H1 (cell line): Measurements from ENCODE around the gene ME1. TPM values are rescaled to one million over a fixed set of nuclear protein-coding genes. Genes with fewer than 3 reads are reported as not detected.

Experiments used
- CTCF ChIA-PET: fragments of 300-600 bp; sonication (Branson Sonifier 250); formaldehyde crosslinking; loops from one replicate; lab custom pipeline; 2021; ENCODE audit not compliant: partially characterized antibody; lab: Charles Lee
- POLR2A ChIA-PET: fragments of 300-600 bp; sonication (Branson Sonifier 250); formaldehyde crosslinking; loops from one replicate; lab custom pipeline; 2021; ENCODE audit warnings: inconsistent platforms; ENCODE audit not compliant: partially characterized antibody; lab: Charles Lee
- DNase-seq, 2 experiments: peaks; one replicate each; pipeline versions ENCODE4 v3.0.0 to v3.0.0-alpha.2; 2010 to 2022; ENCODE audit warnings: low spot score in 2 of 2, low read depth in 1 of 2, mixed read lengths in 1 of 2
- FAIRE-seq: peaks from 2 replicates; lab custom pipeline; 2011; peaks lifted over from hg19 to GRCh38; lab: Jason Lieb, UNC
- H2AFZ ChIP-seq: 2 replicates; pipeline ENCODE4 v1.8.1; 2012; ENCODE audit warnings: low read length, inconsistent platforms
- H2AK5ac ChIP-seq: 2 replicates; pipeline ENCODE4 v1.6.1; 2013; ENCODE audit warnings: low read depth, low read length
- H2BK120ac ChIP-seq: replicated peaks from 2 replicates; pipeline ENCODE3; 2013; ENCODE audit warnings: low read depth, low read length, inconsistent platforms
- H2BK12ac ChIP-seq: 2 replicates; pipeline ENCODE4 v1.6.1; 2013; ENCODE audit warnings: low read depth, low read length
- H2BK15ac ChIP-seq: 2 replicates; pipeline ENCODE4 v1.6.1; 2013; ENCODE audit warnings: low read length
- H2BK20ac ChIP-seq: 2 replicates; pipeline ENCODE4 v1.6.1; 2013; ENCODE audit warnings: low read length
- H2BK5ac ChIP-seq: 2 replicates; pipeline ENCODE4 v1.6.1; 2013; ENCODE audit warnings: low read depth, low read length
- H3K14ac ChIP-seq: 2 replicates; pipeline ENCODE4 v1.6.1; 2013; ENCODE audit warnings: inconsistent platforms; ENCODE audit not compliant: insufficient read length
- H3K18ac ChIP-seq: 2 replicates; pipeline ENCODE4 v1.6.1; 2013; ENCODE audit warnings: low read length; ENCODE audit errors: extremely low read depth
- H3K23ac ChIP-seq: 2 replicates; pipeline ENCODE4 v1.6.1; 2013; ENCODE audit warnings: inconsistent platforms; ENCODE audit not compliant: insufficient read length
- H3K23me2 ChIP-seq: 2 replicates; pipeline ENCODE4 v1.6.1; 2013; ENCODE audit warnings: low read depth, low read length
- H3K27ac ChIP-seq: 2 replicates; pipeline ENCODE4 v1.6.1; 2011; ENCODE audit warnings: low read depth, low read length, inconsistent platforms
- H3K27me3 ChIP-seq, 4 experiments: replicated peaks in 1 of 4; 1 replicate in 1 of 4; 2 replicates in 3 of 4; pipeline versions ENCODE4 v1.6.1 to v1.8.1; 2011 to 2013; ENCODE audit warnings: low read length in 3 of 4, mild to moderate bottlenecking in 3 of 4, inconsistent platforms in 2 of 4, mixed read lengths in 2 of 4, moderate library complexity in 1 of 4; ENCODE audit not compliant: control insufficient read depth in 3 of 4, insufficient read depth in 3 of 4; ENCODE audit errors: extremely low read depth in 1 of 4
- H3K36me3 ChIP-seq, 4 experiments: 2 replicates each; pipeline versions ENCODE4 v1.6.1 to v1.8.1; 2011 to 2013; ENCODE audit warnings: mild to moderate bottlenecking in 4 of 4, low read length in 3 of 4, moderate library complexity in 2 of 4, control low read depth in 1 of 4, inconsistent platforms in 1 of 4; ENCODE audit not compliant: insufficient read depth in 4 of 4, control insufficient read depth in 2 of 4
- H3K4ac ChIP-seq: replicated peaks from 2 replicates; pipeline ENCODE3; 2013; ENCODE audit warnings: low read length, low read depth, mixed read lengths, inconsistent platforms; ENCODE audit not compliant: insufficient read length
- H3K4me1 ChIP-seq, 4 experiments: replicated peaks in 1 of 4; 1 replicate in 1 of 4; 2 replicates in 3 of 4; pipeline versions ENCODE4 v1.6.1 to v1.8.1; 2011 to 2013; ENCODE audit warnings: low read length in 3 of 4, inconsistent platforms in 2 of 4, mixed read lengths in 1 of 4; ENCODE audit not compliant: insufficient read depth in 4 of 4, control insufficient read depth in 3 of 4
- H3K4me2 ChIP-seq, 2 experiments: 2 replicates each; pipeline versions ENCODE4 v1.6.1 to v1.8.1; 2011 to 2013; ENCODE audit warnings: low read depth in 2 of 2, low read length in 2 of 2, control low read depth in 1 of 2, inconsistent platforms in 1 of 2, mild to moderate bottlenecking in 1 of 2; ENCODE audit not compliant: insufficient read depth in 1 of 2
- H3K4me3 ChIP-seq, 4 experiments: fragments of 200-600, 300-600 bp in 1 of 4; sonication (generic), shearing (Covaris generic), sonication (Bioruptor Twin) in 1 of 4; 2 replicates each; pipeline versions ENCODE4 v1.5.1 to v1.8.1; 2011 to 2016; ENCODE audit warnings: low read length in 4 of 4, low read depth in 3 of 4, control low read depth in 2 of 4, inconsistent platforms in 2 of 4, mild to moderate bottlenecking in 2 of 4, mixed read lengths in 1 of 4, moderate library complexity in 1 of 4; ENCODE audit not compliant: insufficient read depth in 2 of 4; ENCODE audit errors: extremely low read depth in 1 of 4
- H3K56ac ChIP-seq: replicated peaks from 2 replicates; pipeline ENCODE3; 2013; ENCODE audit warnings: low read depth, mild to moderate bottlenecking, mixed read lengths, low read length, inconsistent platforms; ENCODE audit not compliant: insufficient read length
- H3K79me1 ChIP-seq: 2 replicates; pipeline ENCODE4 v1.6.1; 2013; ENCODE audit warnings: low read depth, low read length, control low read depth
- H3K79me2 ChIP-seq, 2 experiments: 2 replicates each; pipeline versions ENCODE4 v1.6.1 to v1.8.1; 2012 to 2013; ENCODE audit warnings: low read length in 2 of 2, mild to moderate bottlenecking in 2 of 2, inconsistent platforms in 1 of 2; ENCODE audit not compliant: insufficient read depth in 2 of 2, control insufficient read depth in 1 of 2
- H3K9ac ChIP-seq, 4 experiments: replicated peaks in 1 of 4; 1 replicate in 1 of 4; 2 replicates in 3 of 4; pipeline versions ENCODE4 v1.6.1 to v1.8.1; 2011 to 2013; ENCODE audit warnings: low read depth in 3 of 4, low read length in 3 of 4, control low read depth in 2 of 4, mild to moderate bottlenecking in 2 of 4, moderate library complexity in 2 of 4, inconsistent platforms in 1 of 4; ENCODE audit errors: extremely low read depth in 1 of 4
- H3K9me3 ChIP-seq, 2 experiments: 2 replicates each; pipeline versions ENCODE4 v1.6.1 to v1.8.1; 2012 to 2013; ENCODE audit warnings: mild to moderate bottlenecking in 2 of 2, moderate library complexity in 2 of 2, control low read depth in 1 of 2, inconsistent platforms in 1 of 2, low read depth in 1 of 2, low read length in 1 of 2, mixed read lengths in 1 of 2; ENCODE audit not compliant: insufficient read depth in 2 of 2
- H4K20me1 ChIP-seq, 2 experiments: replicated peaks in 1 of 2; 2 replicates each; pipeline versions ENCODE3 to v1.8.1; 2011 to 2013; ENCODE audit warnings: inconsistent platforms in 2 of 2, low read length in 2 of 2, mild to moderate bottlenecking in 1 of 2; ENCODE audit not compliant: insufficient read depth in 2 of 2, control insufficient read depth in 1 of 2
- H4K5ac ChIP-seq: 2 replicates; pipeline ENCODE4 v1.6.1; 2013; ENCODE audit warnings: low read length, low read depth, mixed read lengths, inconsistent platforms; ENCODE audit not compliant: insufficient read length
- H4K8ac ChIP-seq: 2 replicates; pipeline ENCODE4 v1.8.0; 2013; ENCODE audit warnings: mild to moderate bottlenecking, moderate library complexity, low read length, inconsistent platforms; ENCODE audit not compliant: insufficient read depth; ENCODE audit errors: extremely low read depth
- H4K91ac ChIP-seq: replicated peaks from 2 replicates; pipeline ENCODE3; 2013; ENCODE audit warnings: low read length, mixed read lengths, inconsistent platforms; ENCODE audit not compliant: insufficient read length
- FOSL1 ChIP-seq: IDR thresholded peaks from 2 replicates; pipeline ENCODE4 v1.6.1; 2011; ENCODE audit warnings: mild to moderate bottlenecking, low read depth, low read length, moderate library complexity; ENCODE audit not compliant: insufficient read depth
- TAF1 ChIP-seq: IDR thresholded peaks from 2 replicates; pipeline ENCODE4 v1.6.1; 2011; ENCODE audit warnings: mild to moderate bottlenecking, low read depth, low read length
- WGBS, 2 experiments: shearing (Covaris generic) in 1 of 2; methylation state at CpG; one replicate each; pipeline versions ENCODE4 v1.1.6 to v1.1.7; 2013 to 2015; ENCODE audit warnings: low lambda C conversion rate in 2 of 2, mixed read lengths in 2 of 2, inconsistent platforms in 1 of 2, low coverage in 1 of 2, missing lambda C conversion rate in 1 of 2; ENCODE audit not compliant: insufficient replicate concordance in 2 of 2, insufficient coverage in 1 of 2, insufficient read length in 1 of 2; ENCODE audit errors: extremely low coverage in 1 of 2, missing lambda C conversion rate in 1 of 2; 5-methylcytosine and 5-hydroxymethylcytosine counted together
- polyA plus RNA-seq, 7 experiments: library from polyadenylated mRNA; depleted of rRNA in 3 of 7; stranded (reverse) in 5 of 7; unstranded in 2 of 7; fragments of >200 nt in 5 of 7; fragments of 200-250 nt in 2 of 7; gene quantifications; 1 replicate in 5 of 7; 2 replicates in 1 of 7; 4 replicates in 1 of 7; pipeline versions ENCODE4 v1.2.1 to v1.2.3, GENCODE V29; 2011 to 2013; ENCODE audit warnings: missing spikeins in 2 of 7, mixed read lengths in 2 of 7
- total RNA-seq: library from RNA; stranded (reverse); fragmentation: NEBNext Ultra II Directional; extraction: Animal tissue kit (Norgen Biotek cat#: 25700); gene quantifications from 2 replicates; pipeline ENCODE4 v1.2.1, GENCODE V29; 2021

Gene ME1
- total and polyA plus RNA-seq, 2 of the 8 experiments (the other 6 are each of a cell fraction or from before 2014, with no cell fraction given): 1.3 to 3.9 TPM

GRCh38 chr6:83381949-83382348 is 48.9 kb downstream of the ME1 start:
- Histone ChIP-seq H2BK120ac (no peak overlapping the region), H2BK20ac (no peak overlapping the region), H3K27ac (no peak overlapping the region), H3K36me3 (no peaks in the 10 kb centered on the region), H3K56ac (no peak overlapping the region), H2AFZ (no peak overlapping the region), H4K8ac (no peak overlapping the region), H3K18ac (no peak overlapping the region), H2AK5ac (no peak overlapping the region), H3K23ac (no peak overlapping the region), H3K27me3 (no peaks in the 10 kb centered on the region), H3K4me2 (no peak overlapping the region), H2BK5ac (no peak overlapping the region), H3K14ac (no peak overlapping the region), H3K4me3 (no peak overlapping the region), H3K9me3 (no peaks in the 10 kb centered on the region), H2BK12ac (no peak overlapping the region), H4K20me1 (no peaks in the 10 kb centered on the region), H4K91ac (no peak overlapping the region), H3K79me2 (no peaks in the 10 kb centered on the region), H3K23me2 (no peaks in the 10 kb centered on the region), H3K4me1 (no peaks in the 10 kb centered on the region), H3K4ac (no peak overlapping the region), H4K5ac (no peak overlapping the region), H3K9ac (no peak overlapping the region), H2BK15ac (no peak overlapping the region), H3K79me1 (no peaks in the 10 kb centered on the region)
- no peak for DNase-seq
- ChIA-PET CTCF (interaction anchor here (0.6 to 1.3 kb wide), 4 partner anchors 13 to 699 kb away, joined by 3 read pairs; no protein-coding TSS in a partner anchor), POLR2A (no interaction called here)
- no peak for FAIRE-seq
- no peak for TF ChIP-seq TAF1
- no peak for TF ChIP-seq FOSL1
- WGBS, 2 experiments: 60% methylated on average over 2 of the region's 2 CpGs; no CpG with 5 or more reads in 1 of the 2 experiments
